ENCODE results near the gene TRAF3IP3. TPM values are rescaled to one million over a fixed set of nuclear protein-coding genes. Genes with fewer than 3 reads are reported as not detected.

The TRAF3IP3 gene
- total RNA-seq, 6 donors from 2014 or later: 6.4 to 58.7 (median 10.8) TPM

- 12 to 13% methylated on average over 17 to 34 of the region's 37 CpGs for WGBS, 2 donors
- H3K36me3 ChIP-seq: no peaks in the 10 kb centered on the region
- no peaks in the 10 kb centered on the region for H3K9me3 ChIP-seq
- no peaks in the 10 kb centered on the region for H3K27me3 ChIP-seq
- DNase-seq (peak; percentile 94 to 98), ATAC-seq (ENCODE audit: low FRiP score in 2 of 2) (peak; percentile 92 to 98)
- H3K27ac ChIP-seq: peak overlapping the region in 3 of 4 donors; percentile 5 to 67 (median 60)
- TF ChIP-seq CTCF (IDR thresholded peaks at IDR 0.05) (peak; percentile 81 to 99 (median 99)), EP300 (IDR thresholded peaks at IDR 0.05) (no peak), POLR2A (IDR thresholded peaks at IDR 0.05) (no peak), POLR2AphosphoS5 (IDR thresholded peaks at IDR 0.05) (peak; percentile 48 to 71)
- peaks cover 0 to 13% (median 7%) of the 10 kb centered on the region in 4 donors for H3K4me1 ChIP-seq
- peak overlapping the region in 2 of 4 donors; percentile 29 to 39 for H3K4me3 ChIP-seq
These were observed 8.1 kb upstream of the TRAF3IP3 start for GRCh38 chr1:209747580-209748262.

- H3K9me3 ChIP-seq: no peaks in the 10 kb centered on the region
- no peak for DNase-seq
- TF ChIP-seq POLR2A (IDR thresholded peaks at IDR 0.05) (no peak), CTCF (IDR thresholded peaks at IDR 0.05) (no peak), EP300 (IDR thresholded peaks at IDR 0.05) (no peak), POLR2AphosphoS5 (IDR thresholded peaks at IDR 0.05) (no peak)
- no peak overlapping the region for H3K27ac ChIP-seq
- H3K27me3 ChIP-seq: no peaks in the 10 kb centered on the region
- H3K4me1 ChIP-seq: peaks cover 0 to 13% (median 7%) of the 10 kb centered on the region in 4 donors
- H3K36me3 ChIP-seq: no peaks in the 10 kb centered on the region
- no peak overlapping the region for H3K4me3 ChIP-seq
- ATAC-seq (ENCODE audit: low FRiP score in 2 of 2): no peak
- WGBS, 2 donors: 72 to 73% methylated on average over 4 of the region's 4 CpGs
These were observed 7.2 kb upstream of the TRAF3IP3 start for GRCh38 chr1:209748620-209749019.

- no peak for ATAC-seq (ENCODE audit: low FRiP score in 2 of 2)
These were observed 6.6 kb upstream of the TRAF3IP3 start for GRCh38 chr1:209749205-209749604.

GRCh38 chr1:209749670-209750323 is 6.1 kb upstream of the TRAF3IP3 start:
- WGBS, 2 donors: 52 to 58% methylated on average over 6 of the region's 6 CpGs
- peak overlapping the region in 1 of 4 donors; percentile 45 for H3K27ac ChIP-seq

More at GRCh38 chr1:209749205-209749604, 6.6 kb upstream of the TRAF3IP3 start:
- no peak for DNase-seq
- WGBS, 2 donors: 65 to 67% methylated on average over 2 of the region's 2 CpGs
- Histone ChIP-seq H3K27ac (peak overlapping the region in 1 of 4 donors; percentile 45), H3K9me3 (no peaks in the 10 kb centered on the region), H3K4me3 (no peak overlapping the region), H3K36me3 (no peaks in the 10 kb centered on the region), H3K4me1 (peaks cover 0 to 13% (median 7%) of the 10 kb centered on the region in 4 donors), H3K27me3 (no peaks in the 10 kb centered on the region)
- no peak for TF ChIP-seq CTCF (IDR thresholded peaks at IDR 0.05)
- no peak for TF ChIP-seq POLR2AphosphoS5 (IDR thresholded peaks at IDR 0.05)
- TF ChIP-seq POLR2A (IDR thresholded peaks at IDR 0.05): no peak
- no peak for TF ChIP-seq EP300 (IDR thresholded peaks at IDR 0.05)

More at GRCh38 chr1:209749670-209750323, 6.1 kb upstream of the TRAF3IP3 start:
- Histone ChIP-seq H3K36me3 (no peaks in the 10 kb centered on the region), H3K27me3 (no peaks in the 10 kb centered on the region), H3K4me3 (no peak overlapping the region), H3K4me1 (peaks cover 0 to 13% (median 7%) of the 10 kb centered on the region in 4 donors), H3K9me3 (no peaks in the 10 kb centered on the region)
- no peak for ATAC-seq (ENCODE audit: low FRiP score in 2 of 2)
- TF ChIP-seq CTCF (IDR thresholded peaks at IDR 0.05) (no peak), POLR2A (IDR thresholded peaks at IDR 0.05) (no peak), POLR2AphosphoS5 (IDR thresholded peaks at IDR 0.05) (no peak), EP300 (IDR thresholded peaks at IDR 0.05) (no peak)
- DNase-seq: no peak

Data from upper lobe of left lung (tissue), 6 donors.